ENCODE measurements around the gene FABP1.
A peak's percentile ranks its signal among the peaks of the same experiment; 100 is the strongest.

Gene FABP1

GRCh38 chr2:88127888-88128653, at the start of gene FABP1:
Gene FABP1, minus strand, starts transcription at chr2:88128062. Its CDS starts 45 bp downstream, at chr2:88128017.
- DNase-seq, result no peak

DNA sequence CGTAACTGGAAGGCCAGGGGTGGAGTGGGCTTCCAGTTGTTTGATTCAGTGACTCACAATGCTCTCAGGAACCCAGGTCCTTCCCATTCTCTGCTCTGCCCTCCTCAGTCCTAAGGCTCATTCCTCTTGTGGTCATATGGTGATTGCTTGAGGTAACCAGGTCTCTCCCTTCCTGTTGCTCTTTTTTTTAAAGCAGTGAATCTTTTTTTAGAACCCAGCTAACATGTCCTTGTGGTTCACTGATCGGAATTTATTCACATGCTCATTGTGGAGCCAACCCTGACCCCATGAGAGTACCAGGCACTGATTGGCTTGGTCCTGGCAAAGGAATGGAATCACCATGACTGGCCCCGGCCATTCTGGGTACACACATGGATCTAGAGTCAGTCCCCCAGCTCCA, 49.7 kb upstream of the FABP1 start:
- DNase-seq, result no peak

GRCh38 chr2:88176352-88176984, 48.6 kb upstream of the FABP1 start:
- no peak for DNase-seq

- DNase-seq, result no peak
These were observed 45.0 kb upstream of the FABP1 start for GRCh38 chr2:88172882-88173281.

DNA sequence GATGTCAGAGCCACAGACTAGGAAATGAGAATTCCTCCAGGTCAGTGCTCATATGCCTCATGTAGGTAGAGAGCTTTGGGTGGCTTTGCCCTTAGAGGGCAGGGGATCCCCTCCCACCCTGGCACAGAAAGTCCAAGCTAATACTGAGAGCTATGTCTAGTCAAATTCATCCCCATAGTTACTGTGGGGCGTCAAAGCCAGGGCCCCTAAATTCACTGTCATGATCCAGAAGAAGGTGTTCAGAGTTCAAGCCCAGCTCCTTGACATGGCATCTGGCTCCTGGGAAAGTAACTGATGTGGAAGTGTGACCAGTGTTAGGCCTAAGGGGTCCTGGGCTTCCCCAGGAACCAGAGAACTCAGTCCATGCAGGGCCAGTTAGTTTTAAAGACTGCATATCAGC, 44.1 kb upstream of the FABP1 start:
- no peak for DNase-seq

DNA sequence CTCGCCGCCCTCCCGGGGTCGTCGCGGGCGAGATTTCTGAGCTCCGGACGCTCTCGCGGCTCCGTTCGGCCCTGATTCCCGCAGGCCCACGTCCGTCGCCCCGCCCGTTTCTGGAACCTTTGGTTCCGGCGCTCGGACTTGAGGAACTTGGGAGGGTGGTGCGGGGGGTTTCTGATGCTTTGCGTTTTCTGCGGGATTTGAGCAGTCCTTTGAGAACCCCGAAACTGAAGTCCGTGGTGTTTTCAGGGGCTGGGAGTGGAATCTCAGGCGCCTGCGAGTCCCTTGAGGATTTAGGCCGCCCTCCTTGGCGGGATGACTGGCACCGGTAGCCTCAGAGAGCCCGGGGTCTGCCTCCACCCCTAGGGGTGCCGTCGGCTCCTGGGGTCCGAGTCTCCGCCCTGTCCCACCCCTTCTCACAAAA, 42.6 kb upstream of the FABP1 start:
- DNase-seq, result no peak

DNA sequence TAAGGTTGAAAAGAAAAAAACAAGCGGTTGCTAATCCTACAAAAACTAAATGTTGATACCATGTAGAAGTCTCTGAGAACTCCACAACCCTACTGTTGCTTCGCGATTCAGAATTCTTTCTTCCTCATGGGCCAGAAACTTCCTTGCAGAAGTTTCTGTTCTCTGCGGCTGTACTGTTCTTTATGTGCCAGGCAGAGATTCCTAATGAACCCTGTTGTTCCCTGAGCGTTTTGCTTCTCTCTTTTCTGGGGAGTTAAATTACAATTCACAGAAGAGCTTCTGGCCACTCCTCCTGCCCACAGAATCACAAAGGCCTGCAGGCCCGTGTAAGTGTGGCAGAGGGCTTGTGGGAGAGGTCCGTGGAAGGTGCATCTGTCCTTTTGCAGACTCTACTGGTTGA, 40.5 kb upstream of the FABP1 start:
- no peak for DNase-seq

GRCh38 chr2:88167740-88168139, 39.9 kb upstream of the FABP1 start:
- DNase-seq, result no peak

GRCh38 chr2:88165332-88166003, 37.6 kb upstream of the FABP1 start:
- DNase-seq, result no peak

DNA sequence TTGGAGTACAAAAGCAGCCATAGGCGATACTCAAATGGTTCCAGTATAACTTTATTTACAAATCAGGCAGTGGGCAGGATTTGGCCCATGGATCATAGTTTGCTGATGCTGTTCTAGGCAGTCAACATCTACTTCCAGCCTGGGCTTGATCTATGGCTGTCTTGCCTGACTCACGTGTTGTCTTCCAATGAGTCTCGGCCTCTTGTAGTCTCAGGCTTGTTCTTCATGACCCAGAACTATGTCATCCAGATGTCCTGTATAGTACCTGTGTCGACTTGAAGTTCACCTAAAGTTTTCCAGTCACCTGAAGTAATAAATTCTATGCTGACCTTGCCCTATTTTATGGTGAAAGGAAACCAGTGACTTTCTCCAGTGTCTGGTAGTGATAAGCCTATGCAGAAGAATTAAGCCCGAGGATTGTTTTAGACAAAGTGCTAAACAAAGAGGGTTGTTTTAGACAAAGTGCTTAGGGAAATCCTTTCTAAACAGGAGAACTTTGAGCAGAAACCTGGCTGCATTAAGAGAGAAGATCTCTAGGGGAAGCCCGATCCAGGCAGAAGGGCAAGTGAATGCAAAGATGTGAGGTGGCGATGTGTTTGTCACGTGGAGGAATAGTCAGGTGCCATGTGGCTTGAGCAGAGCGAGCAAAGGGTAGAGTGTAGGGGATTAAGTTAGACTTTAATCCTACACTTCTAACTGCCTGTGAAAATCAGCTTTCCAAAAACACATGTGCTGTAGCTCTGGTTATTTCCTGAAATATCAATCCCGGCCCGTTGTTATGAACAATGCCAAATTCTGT, 33.8 kb upstream of the FABP1 start:
- DNase-seq, result no peak

- no peak for DNase-seq
These were observed 32.7 kb upstream of the FABP1 start for GRCh38 chr2:88160517-88160916.

GRCh38 chr2:88159955-88160415, 32.1 kb upstream of the FABP1 start:
- DNase-seq, result peak; percentile 50 to 60

- no peak for DNase-seq
These were observed 31.6 kb upstream of the FABP1 start for GRCh38 chr2:88159481-88159880.

DNA sequence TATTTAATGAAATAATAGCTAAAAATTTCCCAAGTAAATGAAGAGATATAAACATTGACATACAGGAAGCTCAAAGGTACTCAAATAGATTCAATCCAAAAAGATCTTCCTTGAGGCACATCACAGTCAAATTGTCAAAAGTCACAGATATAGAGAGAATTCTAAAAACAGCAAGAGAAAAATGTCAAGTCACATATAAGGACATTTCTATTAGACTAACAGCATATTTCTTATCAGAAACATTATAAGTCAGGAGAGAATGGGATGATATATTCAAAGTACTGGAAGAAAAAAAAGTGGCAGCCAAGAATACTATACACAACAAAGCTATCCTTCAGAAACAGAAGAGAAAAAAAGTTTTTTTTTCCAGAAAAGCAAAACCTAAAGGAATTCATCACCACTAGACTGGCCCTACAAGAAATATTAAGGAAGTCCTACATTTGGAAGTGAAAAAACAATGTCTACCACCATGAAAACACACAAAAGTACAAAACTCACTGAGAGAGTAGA, 21.1 kb upstream of the FABP1 start:
- DNase-seq, result no peak

DNA sequence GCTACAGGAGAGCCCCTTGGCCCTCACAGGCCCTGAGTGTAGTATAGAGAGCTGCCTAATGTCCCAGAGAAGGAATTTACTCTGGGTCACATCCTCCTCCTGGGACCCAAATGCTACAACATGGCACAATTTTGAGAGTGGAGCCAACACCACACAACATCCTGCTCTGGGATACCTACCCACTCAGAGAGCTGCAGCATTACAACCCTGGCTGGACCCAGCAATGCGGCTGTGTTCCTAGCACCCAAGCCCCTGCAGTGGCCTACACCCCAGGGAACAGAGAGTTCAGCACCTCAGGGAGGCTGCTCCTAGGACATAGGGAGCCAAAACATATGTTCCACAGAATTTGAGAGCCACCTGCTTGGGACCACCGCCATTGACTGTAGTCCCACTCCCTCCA, 19.3 kb upstream of the FABP1 start:
- no peak for DNase-seq

- no peak for DNase-seq
These were observed 18.7 kb upstream of the FABP1 start for GRCh38 chr2:88146590-88146989.

DNA sequence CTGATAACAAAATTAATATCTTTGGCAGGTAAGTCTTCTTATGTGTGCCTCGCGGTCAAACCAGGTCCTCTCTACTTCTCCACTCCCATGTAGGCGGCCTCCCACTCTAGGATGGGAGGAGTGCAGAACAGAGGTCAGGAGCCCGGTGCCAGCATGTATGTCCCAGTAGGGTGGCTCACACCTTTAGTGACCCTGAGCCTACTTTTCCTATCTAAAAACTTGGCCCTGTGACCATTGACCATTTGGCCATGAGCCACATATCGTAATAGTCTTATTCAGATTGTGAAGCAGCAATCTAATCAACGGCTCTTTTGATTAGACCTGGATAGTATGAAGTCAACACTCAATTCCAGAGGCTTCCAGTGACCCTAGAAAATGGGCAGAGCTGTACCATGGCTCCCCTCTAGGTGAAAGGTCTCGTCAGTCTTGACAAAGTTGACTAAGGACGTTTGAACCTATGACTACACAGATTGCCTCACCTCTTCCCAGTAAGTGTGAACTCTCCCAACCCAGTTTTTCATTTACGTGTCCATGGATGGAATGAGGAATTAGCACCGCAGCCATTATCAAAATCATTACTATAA, 17.1 kb upstream of the FABP1 start:
- no peak for DNase-seq

- no peak for DNase-seq
These were observed 16.4 kb upstream of the FABP1 start for GRCh38 chr2:88144271-88144670.

GRCh38 chr2:88141952-88142351, 14.1 kb upstream of the FABP1 start:
- DNase-seq, result no peak

DNA sequence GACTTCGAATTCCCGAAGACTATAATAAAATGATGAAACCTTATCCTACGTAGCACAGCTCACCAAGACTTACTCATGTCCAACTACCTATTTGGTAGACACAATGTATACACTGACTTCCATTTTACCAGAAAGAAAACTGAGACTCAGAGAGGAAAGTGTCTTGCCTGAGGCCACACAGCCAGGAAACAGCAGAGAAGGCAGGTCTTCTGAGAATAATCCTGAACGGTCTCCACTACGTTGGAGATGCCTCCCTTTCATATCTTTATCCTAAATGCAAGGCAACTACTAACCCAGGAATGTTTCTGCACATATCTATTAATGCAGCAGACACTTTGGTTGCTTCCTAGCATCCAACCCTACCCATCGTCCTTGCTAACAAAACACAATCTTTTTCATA, 11.9 kb upstream of the FABP1 start:
- no peak for DNase-seq

GRCh38 chr2:88139203-88139702, 11.4 kb upstream of the FABP1 start:
- DNase-seq, result no peak

DNA sequence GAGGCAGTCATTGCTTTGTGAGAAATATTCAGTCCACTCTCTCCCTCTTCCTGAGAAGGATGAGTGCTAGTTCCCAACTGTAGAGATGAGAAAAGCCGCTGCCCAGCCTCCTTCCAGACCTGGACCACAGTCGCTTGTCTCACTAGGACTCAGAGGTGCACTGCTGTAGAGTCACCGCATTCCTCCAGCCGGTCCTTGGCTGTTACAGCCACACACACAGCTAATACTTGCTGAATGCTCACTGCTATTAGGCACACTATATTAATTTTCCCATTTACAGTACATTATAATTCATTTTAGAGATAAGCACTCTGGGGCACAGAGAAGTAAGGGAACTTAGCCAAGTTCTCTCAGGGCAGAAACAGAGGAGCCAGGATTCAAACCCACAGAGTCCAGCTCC, 10.0 kb upstream of the FABP1 start:
- no peak for DNase-seq

All from activated CD4-positive, alpha-beta T cell treated with anti-CD3 and anti-CD28 coated beads for 4 hours (primary cell).